Testis (tissue), 3 donors: ENCODE measurements around the gene WDR46. TPM values are rescaled to one million over a fixed set of nuclear protein-coding genes. Genes with fewer than 3 reads are reported as not detected.
A peak's percentile ranks its signal among the peaks of the same experiment; 100 is the strongest.
"Not testable (repeated sequence)": the region's sequence is repeated elsewhere in the genome, so short reads cannot be mapped to it uniquely, and the experiment has no call there.

Experiments
- DNase-seq: peaks from one replicate; pipeline ENCODE4 v3.0.0-alpha.2; 2019
- H3K27ac ChIP-seq, 2 donors: fragments of 200-600 bp; sonication (generic); one replicate each; pipeline ENCODE4 v1.5.1; 2019
- H3K27me3 ChIP-seq: fragments of 200-600 bp; sonication (generic); one replicate; pipeline ENCODE4 v1.5.1; 2019
- H3K36me3 ChIP-seq: fragments of 200-600 bp; sonication (generic); one replicate; pipeline ENCODE4 v1.5.1; 2017; ENCODE audit warnings: low read depth; ENCODE audit errors: missing control alignments
- H3K4me1 ChIP-seq: fragments of 200-600 bp; sonication (generic); one replicate; pipeline ENCODE4 v1.5.1; 2019
- H3K4me3 ChIP-seq, 2 donors: fragments of 200-600 bp; sonication (generic); one replicate each; pipeline ENCODE4 v1.5.1; 2017 to 2019
- H3K9me3 ChIP-seq: fragments of 200-600 bp; sonication (generic); one replicate; pipeline ENCODE4 v1.5.1; 2017
- CTCF ChIP-seq, 3 experiments: fragments of 450-650 bp in 2 of 3; fragments of 200-600 bp in 1 of 3; sonication (generic) in 1 of 3; IDR thresholded peaks; one replicate each; pipeline ENCODE4 v1.5.1; 2016 to 2019; ENCODE audit warnings: antibody characterized with exemption in 3 of 3, mild to moderate bottlenecking in 2 of 3, moderate library complexity in 1 of 3
- POLR2A ChIP-seq: fragments of 450-650 bp; IDR thresholded peaks from one replicate; pipeline ENCODE4 v1.6.1; 2017; ENCODE audit warnings: antibody characterized with exemption, mild to moderate bottlenecking, moderate library complexity
- WGBS, 2 donors: methylation state at CpG; one replicate each; pipeline ENCODE4 v1.1.5; 2018; 5-methylcytosine and 5-hydroxymethylcytosine counted together
- intact Hi-C: fragments of 100-400 bp; cut with DNase I; formaldehyde crosslinking; loops from one replicate; pipeline ENCODE4 v1.15.1; 2023; ENCODE audit warnings: low total_unique reads
- polyA plus RNA-seq: library from polyadenylated mRNA; stranded (reverse); fragments of 350-450 nt; fragmentation: Illumina TruSeq; extraction: RNeasy Lipid Tissue Mini Kit (QIAGEN cat#74804); gene quantifications from one replicate; pipeline ENCODE4 v1.2.3, GENCODE V29; 2014; ENCODE audit warnings: low read depth, low replicate concordance; ENCODE audit not compliant: insufficient read depth
- total RNA-seq, 2 donors: library from RNA; depleted of rRNA; stranded (reverse); fragments of >200 nt; gene quantifications; one replicate each; pipeline ENCODE4 v1.2.3, GENCODE V29; 2016

The WDR46 gene
- total and polyA plus RNA-seq, 3 donors from 2014 or later: 61.6 to 71.2 (median 63.2) TPM

GRCh38 chr6:33277663-33278391 is 11.2 kb downstream of the WDR46 start:
- Histone ChIP-seq H3K9me3 (no peaks in the 10 kb centered on the region), H3K4me1 (peaks cover 25% of the 10 kb centered on the region), H3K36me3 (no peaks in the 10 kb centered on the region), H3K27ac (peak overlapping the region; percentile 79 to 87), H3K4me3 (peak overlapping the region; percentile 60 to 81), H3K27me3 (no peaks in the 10 kb centered on the region)
- no peak for DNase-seq
- TF ChIP-seq POLR2A (no peak), CTCF (IDR thresholded peaks at IDR 0.05) (no peak)
- intact Hi-C loops: no loop called here
- 56 to 62% methylated on average over 10 to 38 of the region's 39 CpGs for WGBS, 2 donors

DNA sequence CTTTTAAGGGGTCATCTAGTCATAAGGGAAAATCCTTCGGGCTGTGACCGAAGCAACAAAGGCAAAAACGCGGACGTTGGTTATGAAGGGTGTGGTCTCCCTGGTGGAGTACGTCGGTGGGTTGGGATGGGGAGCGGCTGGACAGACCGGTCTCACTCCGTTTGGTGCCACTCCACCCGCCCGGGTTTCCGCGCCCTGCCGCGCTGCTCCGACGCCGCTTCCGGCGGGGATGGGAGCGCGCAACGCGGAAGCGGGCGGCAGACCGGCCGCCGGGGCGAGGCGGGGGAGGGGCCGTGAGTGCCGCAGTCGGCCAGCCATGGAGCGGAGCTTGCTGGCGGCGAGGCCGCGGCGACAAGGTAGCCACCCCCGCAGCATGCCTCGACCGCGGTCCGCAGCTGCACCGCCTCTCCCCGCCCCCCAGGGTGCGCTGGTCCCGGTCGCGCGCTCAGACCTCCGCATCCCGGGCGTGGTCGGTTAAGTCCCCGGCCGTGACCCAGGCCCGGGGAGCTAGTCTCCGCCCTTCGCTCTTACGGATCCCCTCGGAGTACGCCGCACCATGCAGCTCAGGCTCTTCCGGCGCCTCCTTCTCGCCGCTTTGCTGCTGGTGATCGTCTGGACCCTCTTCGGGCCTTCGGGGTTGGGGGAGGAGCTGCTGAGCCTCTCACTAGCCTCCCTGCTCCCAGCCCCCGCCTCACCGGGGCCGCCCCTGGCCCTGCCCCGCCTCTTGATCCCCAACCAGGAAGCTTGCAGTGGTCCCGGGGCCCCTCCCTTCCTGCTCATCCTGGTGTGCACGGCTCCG is 12.0 kb downstream of the WDR46 start, which contains the start of gene B3GALT4:
Gene B3GALT4 (plus strand): TSS at position 260 of the 799 bp plus-strand sequence. CDS start 297 bp downstream, at position 557.
- no peaks in the 10 kb centered on the region for H3K27me3 ChIP-seq
- peak within 1 kb of the TSS; percentile 60 to 81 for H3K4me3 ChIP-seq
- H3K9me3 ChIP-seq: no peaks in the 10 kb centered on the region
- TF ChIP-seq CTCF (IDR thresholded peaks at IDR 0.05): peak in 2 of 3 experiments; percentile 44
- TF ChIP-seq POLR2A: no peak
- intact Hi-C loops: no loop called here
- H3K36me3 ChIP-seq: no peaks in the 10 kb centered on the region
- 0 to 2% methylated on average over 46 to 62 of the region's 80 CpGs for WGBS, 2 donors
- peak within 1 kb of the TSS; percentile 79 to 87 for H3K27ac ChIP-seq
- H3K4me1 ChIP-seq: peaks cover 27% of the 10 kb centered on the region
- DNase-seq: peak; percentile 81

- H3K36me3 ChIP-seq: no peaks in the 10 kb centered on the region
- intact Hi-C loops: no loop called here
- H3K4me1 ChIP-seq: peaks cover 27% of the 10 kb centered on the region
Observed at GRCh38 chr6:33276581-33276863, 12.5 kb downstream of the WDR46 start.

GRCh38 chr6:33275795-33276580 is 13.1 kb downstream of the WDR46 start:
- intact Hi-C loops, H3K4me3 ChIP-seq, DNase-seq, H3K36me3 ChIP-seq, H3K27me3 ChIP-seq, H3K9me3 ChIP-seq: not testable (repeated sequence)
- peak overlapping the region; percentile 79 to 87 for H3K27ac ChIP-seq
- 62 to 72% methylated on average over 16 of the region's 16 CpGs for WGBS, 2 donors
- peaks cover 27% of the 10 kb centered on the region for H3K4me1 ChIP-seq

More at GRCh38 chr6:33276581-33276863, 12.5 kb downstream of the WDR46 start:
- H3K27ac ChIP-seq: peak overlapping the region; percentile 79 to 87
- TF ChIP-seq CTCF (IDR thresholded peaks at IDR 0.05) (no peak), POLR2A (no peak)
- DNase-seq: no peak
- peak overlapping the region; percentile 60 to 81 for H3K4me3 ChIP-seq
- no peaks in the 10 kb centered on the region for H3K27me3 ChIP-seq
- no peaks in the 10 kb centered on the region for H3K9me3 ChIP-seq
